NCI-H187 treated with DMSO at 0.1 percent for 48 hours (cell line): ENCODE data around the gene PTPRM.

Source experiments
- DNase-seq: peaks from one replicate; lab custom pipeline; 2025; lab: John Stamatoyannopoulos, UW

The PTPRM gene

DNA sequence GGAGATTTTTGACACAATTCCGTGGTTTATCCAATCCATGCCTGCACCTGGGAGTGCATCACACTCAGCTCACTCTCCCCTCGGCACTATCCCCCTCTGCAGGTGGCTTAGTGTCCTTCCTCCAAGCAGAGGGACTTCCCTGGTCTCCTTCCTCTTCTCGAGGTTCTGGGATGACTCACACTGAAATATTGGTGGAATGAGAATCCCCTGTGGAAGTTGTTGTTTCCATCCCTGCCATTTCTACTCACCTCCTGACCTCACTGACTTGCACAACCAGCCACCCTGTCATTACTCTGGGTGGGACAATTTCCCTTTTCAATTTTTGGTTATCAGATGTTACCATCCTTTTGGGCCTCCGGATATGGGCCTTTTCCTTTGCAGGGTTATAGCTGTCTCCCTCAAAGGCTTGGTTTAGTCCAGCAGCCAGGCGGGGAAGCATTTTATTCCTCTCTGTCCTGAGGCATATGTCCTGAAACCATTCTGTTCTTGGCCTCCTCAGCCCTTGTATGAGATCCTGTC lies 59.9 kb downstream of the PTPRM start:
- no peak for DNase-seq

DNA sequence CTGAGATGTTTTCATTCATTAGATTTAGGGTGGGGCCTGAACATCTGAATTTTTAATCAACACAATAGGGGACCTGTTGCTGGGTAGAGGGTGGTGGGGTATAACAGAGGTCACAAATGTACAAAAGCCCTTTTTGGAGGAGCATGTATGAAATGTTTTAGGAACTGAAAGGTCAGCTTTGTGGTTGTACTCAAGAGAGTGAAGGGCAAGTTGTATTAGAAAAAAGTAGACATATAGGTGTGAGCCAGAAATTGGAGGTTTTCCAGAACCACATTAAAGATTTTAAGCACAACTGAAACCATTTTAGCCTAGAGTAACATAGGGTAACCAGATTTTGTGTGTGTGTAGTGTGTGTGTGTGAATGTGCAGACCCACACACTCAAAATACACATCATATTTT lies 62.3 kb downstream of the PTPRM start:
- DNase-seq: no peak

DNA sequence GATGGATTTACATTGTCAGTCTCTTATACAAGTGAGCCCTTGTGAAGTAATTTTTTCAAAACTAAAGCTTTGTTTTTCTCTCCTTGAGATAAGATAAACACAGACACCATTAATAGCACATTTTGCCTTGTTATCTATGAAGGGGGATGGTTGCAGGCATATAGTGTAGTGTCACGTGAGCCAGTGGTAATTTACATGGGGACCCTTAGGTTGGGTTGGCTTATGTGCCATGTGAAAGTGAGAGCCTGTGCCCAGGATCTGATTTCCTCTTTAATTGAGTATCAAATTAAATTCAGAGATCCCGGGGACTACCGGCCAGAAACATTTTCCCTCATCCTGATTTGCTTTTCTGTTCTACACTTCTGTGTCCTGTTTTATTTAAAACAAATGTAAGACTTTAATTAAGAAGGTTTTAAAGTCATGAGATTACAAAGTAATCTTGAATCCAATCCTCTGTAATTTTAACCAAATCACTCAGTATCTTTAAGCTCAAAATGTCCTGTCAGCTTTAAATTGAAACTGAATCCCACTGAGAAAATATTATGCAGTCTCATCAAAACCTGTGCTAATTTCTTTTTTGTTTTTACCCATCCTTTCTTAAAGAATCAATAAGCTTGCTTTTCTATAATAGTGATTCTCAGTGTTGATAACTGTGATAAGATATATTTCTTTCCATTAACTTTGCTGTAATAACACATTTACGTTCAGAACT lies 63.8 kb downstream of the PTPRM start:
- no peak for DNase-seq

DNA sequence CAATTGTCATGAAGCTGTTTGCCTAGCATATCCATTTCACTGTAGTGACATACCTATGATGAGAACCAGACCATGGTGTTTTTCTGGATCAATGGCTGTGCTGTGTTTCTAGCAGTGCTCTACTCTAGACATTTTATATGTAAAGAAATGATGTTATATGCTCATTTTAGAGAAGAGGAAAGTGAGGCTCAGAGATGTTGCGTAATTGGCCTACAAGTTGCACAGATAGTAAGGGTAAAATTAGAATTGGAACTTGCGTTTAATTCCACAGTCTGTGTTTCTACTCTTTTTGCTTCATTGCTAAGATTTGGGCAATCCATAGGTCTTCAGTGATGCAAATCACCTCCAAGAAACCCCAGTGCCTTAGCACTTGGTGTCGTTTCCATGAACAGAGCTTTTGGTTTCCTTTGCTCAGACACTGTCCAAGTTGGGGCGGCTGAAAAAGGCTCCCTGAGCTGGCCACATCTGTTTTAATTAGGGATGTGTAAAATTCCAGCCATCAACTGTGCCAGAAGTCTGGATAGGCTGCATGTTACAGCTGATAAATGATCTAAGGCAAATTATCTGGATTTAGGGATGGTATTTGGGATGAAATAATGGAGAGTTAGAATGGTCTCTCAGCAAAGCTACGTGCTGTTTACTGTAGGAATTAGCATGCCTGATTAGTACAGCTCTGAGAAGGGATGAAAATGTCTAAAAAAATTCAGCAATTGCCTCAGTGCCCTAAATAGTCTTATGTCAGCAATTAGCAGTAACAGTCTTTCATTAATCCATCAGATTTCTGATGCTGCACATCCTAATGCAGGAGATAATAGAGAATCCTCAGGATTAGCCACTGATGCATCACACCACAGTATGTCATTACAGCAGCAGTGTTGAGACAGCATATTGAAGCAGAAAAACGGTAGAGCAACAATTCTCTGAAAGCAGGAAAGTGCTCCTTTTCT lies 65.3 kb downstream of the PTPRM start:
- no peak for DNase-seq

DNA sequence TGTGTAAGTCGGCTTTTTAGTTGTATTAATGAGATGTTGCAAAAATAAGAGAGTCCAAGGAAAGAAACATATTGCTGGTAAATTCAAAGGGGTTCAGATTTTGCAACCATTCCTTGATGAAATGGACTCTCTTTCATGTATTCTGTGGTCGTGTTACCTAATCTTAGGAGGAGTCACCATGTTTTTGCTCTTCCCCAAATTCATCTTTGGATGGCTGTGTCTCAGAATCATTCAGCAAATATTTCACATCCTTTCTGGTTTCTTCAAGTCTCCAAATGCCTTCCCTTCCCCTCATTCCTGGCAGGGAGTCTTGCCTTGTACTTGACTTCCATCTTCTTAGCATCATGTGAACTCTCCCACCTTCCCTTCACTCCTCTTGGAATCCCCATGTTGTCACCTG lies 66.1 kb downstream of the PTPRM start:
- no peak for DNase-seq

DNA sequence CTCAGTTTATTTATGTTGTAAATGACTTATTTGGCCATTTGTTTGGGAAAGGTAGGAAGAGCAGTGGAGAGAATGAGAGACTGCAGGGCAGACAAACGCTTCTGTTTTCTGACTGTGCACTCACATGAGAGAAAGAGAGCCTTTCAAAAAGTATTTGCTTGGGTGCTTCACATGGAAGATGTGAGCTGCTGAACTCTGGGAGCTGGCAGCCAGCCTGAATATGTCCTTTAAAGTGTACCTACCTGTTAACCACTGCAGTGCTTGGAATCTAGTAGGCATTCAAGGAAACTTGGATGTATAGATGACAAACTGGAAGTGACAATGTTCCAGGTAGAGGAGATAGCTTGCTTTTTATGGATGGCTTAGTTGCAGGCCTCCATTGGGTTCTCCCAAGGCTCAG lies 68.8 kb downstream of the PTPRM start:
- no peak for DNase-seq

DNA sequence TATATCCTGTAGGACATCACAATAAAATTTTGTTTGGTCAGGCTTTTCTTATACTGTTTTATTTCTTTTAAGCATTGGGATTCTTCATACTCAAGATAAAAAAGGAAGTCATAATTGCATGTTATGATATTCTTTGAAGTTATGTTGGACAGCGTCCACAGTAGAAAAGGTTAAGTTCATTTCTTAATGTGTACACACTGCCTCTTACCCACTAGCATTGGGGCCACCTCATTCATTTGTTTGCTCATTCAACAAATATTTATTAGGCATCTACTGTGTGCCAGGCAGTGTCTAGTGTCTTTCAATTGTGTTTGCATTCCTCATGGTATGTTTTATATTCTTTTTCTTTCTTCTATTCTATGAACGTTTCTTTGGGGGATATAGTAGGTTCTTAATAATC lies 70.2 kb downstream of the PTPRM start:
- no peak for DNase-seq

DNA sequence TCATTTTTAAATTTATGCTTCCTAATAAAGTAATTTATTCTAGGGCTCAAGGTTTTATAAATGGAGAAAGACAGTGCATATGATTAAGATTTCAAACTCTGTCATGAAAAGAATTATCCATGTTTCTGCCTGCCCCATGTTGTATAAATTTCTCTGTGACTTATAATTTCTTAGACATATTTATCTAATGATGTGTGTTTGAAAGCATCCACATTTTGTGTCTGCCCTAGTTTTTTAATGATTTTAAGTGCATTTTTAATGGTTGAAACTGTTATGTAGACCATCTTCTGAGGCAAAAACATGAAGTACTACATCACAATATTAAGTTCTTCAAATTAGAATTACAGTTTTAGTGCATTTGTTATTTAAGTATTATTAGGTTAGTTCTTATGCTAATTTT lies 71.2 kb downstream of the PTPRM start:
- DNase-seq: no peak

DNA sequence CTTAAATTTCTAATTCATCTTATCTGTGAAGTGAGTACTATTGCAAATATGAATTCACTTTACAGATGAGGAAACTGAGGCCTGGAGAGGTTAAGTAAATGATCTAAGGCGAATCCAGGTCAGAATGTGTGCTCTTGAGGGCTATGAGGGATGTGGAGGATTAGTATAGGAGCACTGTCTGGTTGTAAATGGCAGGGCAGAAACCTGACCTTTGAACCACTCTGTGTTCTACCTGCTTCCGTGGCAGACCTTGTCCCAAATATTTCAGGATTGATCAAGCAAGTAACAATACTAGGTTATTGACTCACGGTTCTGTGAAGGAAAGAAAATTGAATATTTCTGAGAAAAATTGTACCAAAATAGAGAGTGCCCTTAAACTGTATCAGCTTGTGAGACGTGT lies 74.7 kb downstream of the PTPRM start:
- no peak for DNase-seq

DNA sequence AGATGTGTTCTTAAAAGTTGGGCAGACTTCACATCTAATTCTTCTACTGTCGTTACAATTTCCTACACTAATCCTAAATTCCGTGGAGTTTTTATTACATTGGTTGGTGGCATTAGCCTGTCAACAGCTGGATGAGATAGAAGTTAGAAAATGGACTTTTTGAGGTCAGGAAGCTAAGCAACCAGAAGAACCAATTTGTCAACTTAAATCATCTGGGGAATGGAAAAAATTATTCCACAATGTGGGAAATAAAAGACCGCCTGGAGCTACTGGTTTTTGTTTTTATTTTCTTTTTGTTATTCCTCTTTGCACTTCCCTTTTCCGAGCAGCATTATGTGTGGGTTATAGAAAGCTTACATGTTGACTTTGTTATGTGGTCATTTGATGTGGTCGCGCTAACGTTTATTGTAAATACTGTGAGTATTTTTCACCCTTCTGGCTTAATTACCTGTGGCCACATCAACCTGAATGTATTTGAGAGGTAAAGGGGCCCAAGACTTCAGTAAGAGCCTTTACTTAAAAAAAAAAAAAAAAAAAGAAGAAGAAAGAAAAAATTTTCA lies 75.3 kb downstream of the PTPRM start:
- no peak for DNase-seq

DNA sequence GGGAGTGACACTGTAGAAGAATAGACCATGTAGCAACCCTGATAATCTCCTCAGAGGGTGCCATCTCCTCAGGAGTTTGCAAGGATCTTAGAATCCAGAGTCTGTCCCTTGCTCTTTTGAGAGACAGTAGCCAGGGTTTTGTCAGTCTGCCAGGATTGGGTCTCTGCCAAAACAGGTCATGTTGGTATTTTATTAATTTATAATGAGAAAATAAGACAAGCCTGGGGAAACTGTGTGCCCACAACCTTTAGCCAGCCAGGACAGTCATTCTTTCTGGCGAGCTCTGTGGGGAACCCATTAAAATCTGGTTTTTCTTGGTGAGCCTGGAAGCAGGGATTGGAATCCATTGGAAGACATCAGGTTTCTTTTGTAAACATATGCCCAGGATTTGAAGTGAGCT lies 78.6 kb downstream of the PTPRM start:
- no peak for DNase-seq

DNA sequence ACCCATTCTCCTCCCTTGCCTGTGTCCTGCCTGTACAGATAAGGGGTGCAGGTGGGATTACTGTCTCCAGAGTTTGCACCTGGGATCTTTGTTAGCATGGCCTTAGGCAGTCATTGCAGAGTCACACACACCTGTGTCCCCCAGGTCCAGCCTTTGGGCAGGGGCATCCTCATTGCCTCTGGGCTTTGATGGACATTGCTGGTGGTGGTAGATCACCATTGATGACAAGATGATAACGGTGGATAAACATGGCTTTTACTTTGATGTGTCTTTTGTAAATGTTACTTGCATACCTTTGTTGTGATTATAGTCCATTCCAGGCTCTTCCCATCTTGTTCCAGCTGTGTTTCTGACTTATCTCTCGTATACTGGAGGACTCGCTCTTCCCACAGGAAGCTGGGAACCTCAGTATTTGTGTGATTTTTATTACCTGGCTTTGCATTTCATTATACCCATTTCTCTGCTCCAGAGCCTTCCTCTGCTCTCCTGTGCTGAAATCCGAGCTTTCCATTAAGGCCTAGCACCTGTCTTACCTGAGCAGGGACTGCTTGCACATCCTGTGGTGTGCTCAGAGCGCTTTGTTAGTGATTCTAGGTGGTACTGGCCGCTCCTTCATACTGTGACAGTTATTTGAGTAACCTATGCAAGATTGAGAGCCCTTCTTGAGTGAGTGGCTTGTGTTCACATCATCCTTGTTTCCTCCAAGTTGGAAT lies 79.2 kb downstream of the PTPRM start:
- peak; percentile 43 for DNase-seq

DNA sequence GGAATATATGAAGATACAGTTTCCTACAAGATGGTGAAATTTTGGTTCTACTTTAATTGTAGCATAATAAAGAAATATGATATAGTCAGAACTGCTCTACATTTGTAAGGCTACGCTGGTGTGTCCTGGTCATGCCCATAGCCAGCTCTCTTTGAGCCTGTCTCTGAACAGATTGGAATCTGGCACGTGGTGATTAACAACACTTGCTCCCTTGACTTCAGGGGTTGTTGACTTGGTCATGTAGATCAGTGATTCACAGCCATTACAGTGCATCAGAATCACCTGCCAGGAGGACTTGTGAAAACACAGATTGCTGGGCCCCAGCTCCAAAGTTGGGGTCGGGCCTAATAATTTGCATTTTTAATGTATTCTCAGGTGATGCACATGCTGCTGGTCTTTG lies 80.4 kb downstream of the PTPRM start:
- no peak for DNase-seq

DNA sequence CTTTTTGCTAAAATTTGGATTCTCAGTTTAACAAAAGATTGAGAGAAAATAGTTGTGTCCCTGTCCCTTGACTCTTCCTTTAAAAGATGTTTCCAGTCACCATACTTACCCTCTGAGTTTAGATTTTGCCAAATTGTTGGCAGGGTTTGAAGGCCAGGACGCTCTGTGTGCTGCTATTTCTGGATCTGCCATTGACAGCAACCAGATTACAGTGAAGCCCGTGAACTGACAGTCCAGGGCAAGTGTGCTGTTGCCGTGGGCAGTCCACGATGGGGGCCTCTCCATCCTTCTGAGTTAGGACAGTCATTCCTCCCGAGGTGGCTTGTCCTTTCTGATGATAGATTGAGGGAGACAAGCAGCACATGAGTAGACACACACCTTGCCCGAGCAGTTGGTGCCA lies 89.9 kb downstream of the PTPRM start:
- DNase-seq: no peak

DNA sequence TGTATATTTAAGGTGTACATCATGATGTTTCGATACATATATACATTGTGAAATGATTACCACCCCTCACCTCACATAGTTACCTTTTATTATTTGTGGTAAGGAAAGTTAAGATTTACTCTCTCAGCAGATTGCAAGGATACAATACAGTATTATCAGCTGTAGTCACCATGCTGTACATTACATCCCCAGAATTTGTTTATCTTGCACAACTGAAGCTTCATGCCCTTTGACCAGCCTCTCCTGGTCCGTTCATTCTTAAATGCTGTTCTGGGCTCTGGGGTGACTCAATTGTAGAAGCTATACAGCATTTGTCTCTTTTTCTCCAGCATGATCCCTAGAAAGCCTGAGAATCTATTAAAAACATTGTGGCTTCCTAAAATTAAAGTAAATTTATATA lies 90.8 kb downstream of the PTPRM start:
- no peak for DNase-seq

DNA sequence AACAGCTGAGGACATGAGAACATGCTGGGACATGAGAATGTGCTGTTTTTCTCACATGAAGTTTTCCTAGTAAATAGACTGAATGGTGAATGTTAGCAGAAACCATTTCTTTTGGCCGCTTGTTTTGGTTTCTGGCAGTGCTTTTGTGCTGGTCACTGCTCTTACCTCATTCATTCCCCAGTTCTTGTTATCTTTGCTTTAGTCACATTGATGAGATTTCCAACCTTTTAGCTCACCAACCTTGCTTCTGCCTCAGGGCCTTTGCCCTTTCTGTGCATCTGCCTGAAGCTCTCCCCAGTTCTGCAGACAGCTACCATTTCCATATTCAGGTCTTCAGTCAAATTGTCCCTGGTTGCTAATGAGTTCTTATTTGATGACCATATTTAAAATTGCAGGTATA lies 91.6 kb downstream of the PTPRM start:
- DNase-seq: no peak

DNA sequence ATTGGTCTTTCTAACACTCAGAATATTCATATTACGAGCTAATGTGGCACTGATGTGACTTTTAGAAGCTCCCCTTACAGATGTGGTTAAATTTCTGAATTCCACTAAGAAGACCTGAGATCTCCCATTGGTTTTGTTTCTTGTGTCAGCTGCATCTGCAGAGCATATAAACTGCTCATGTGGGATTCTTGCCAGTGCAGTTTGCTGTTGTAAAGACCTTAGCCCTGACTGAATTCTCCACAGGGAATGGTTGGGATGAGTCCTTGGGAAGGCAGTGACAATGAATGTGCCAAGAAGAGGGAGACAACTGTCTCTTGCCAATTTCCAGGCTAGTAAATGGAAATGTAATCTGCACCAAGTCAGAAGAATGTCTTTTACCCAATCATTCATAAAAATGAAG lies 94.1 kb downstream of the PTPRM start:
- DNase-seq: no peak

DNA sequence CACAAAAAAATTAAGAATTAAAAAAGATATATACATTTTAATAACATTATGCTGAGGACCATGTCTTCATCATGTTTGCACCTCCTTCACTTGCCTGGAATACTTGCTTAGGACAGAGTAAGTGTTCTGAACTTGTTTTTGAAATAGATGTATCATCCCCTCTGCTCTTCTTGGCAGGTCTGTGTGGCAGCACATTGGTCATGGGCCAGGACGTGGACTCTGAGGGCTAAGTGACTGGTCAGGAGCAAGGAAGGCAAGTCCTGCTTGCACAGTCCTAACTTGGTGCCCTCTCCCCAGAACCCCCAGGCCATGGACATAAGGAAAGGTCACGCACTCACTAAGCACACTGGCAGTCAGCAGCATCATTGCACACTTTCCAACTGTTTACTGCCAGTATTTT lies 95.8 kb downstream of the PTPRM start:
- DNase-seq: no peak

DNA sequence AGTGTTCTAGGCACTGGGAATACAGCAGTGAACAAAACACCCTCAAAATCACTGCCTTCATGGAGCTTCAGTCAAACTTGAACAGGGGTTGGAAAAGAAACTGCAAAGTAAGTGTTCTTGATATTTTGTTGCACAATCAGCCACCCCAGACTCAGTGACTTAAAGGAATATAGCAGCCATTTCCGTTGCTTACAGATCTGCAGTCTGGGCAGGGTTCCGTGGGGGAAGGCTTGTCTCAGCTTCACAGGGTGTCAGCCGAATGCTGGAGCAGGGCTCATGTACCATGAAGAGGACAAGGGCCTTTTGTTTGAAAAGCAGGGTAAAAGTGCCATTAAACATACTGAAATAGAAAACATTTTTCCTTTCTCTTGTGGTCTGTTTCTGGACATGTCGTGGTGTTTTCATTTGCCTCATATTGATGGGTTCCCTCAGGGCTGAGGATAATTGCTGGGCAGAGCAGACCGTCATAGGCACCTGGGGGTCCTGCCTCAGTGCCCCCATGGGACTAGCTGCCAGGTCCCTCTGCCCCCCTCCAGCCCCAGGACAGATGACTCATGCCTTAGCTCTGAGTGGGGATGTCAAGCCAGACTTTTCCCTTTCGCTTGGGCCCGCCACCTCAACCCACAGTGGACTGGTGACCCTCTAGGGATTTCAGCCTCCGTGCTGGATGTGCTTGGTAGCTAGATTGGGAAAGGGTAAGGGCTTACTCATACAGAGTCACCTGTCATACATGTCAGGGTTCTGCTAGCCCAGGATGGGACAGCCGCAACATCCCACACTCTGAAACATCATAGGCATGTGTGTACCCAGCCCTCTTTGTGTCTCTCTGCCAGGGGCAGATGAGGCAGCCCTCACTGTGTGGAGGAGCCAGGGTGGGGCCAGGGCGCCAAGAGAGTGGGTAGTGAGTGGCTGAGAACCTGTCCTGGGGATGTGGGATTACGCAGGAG lies 96.5 kb downstream of the PTPRM start:
- no peak for DNase-seq

DNA sequence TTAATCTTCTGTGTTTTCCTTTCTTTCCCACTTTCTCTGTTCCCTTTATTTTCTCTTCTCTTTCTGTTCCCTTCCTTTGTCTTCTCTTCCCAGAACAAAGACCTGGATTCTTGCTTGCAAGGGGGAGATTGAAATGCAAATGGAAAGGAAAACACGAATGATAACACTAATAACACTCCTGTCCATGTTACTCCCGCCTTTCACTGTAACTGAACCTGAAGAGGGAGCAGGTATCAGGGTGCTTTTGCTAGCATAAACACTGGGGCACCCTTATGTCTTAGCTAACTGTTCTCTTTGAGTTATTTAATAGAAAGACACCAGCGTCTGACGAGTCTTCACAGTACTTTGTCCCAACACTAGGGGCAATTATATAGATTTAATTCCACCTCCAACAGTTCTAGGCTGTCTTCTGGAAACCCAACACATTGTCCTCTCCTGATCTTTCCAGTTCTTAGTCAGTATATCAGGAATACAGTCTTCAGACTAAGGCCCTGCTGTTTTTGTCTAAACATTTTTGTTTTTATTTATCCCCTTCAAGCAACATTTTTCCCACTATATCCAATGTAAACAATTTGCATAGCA lies 99.2 kb downstream of the PTPRM start:
- DNase-seq: no peak

DNA sequence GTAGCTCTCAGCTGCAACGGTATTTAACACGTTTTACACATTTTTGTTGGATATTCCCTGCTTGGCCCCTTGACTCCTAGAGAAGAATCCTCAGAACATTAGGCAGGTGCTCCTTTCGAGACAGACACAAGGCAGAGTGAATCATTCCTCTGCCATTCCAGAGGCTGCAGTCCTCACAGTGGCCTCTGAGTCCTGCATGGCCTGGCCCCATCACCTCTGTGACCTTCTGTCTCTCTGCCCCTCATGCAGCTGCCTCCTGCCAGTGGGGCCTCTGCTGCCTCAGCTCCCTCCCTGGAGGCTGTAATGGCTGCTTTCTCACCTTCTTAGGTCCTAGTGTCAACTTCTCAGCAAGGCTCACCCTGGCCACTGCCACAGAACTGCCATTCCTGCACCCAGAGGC lies 101.3 kb downstream of the PTPRM start:
- DNase-seq: no peak
